Activated CD8-positive, alpha-beta T cell treated with anti-CD3 and anti-CD28 coated beads for 36 hours (primary cell): ENCODE data around the gene DCTN4. TPM values are rescaled to one million over a fixed set of nuclear protein-coding genes. Genes with fewer than 3 reads are reported as not detected.

Experiments used
- ATAC-seq: fragments of 200-7000 bp; cut with Tn5 transposase; one replicate; pipeline ENCODE4 v1.10.0; 2021; ENCODE audit warnings: mild to moderate bottlenecking, moderate library complexity
- CTCF ChIA-PET: fragments of 350-600 bp; sonication (Branson Sonifier 250); formaldehyde crosslinking; loops from one replicate; lab custom pipeline; 2021; ENCODE audit warnings: antibody characterized with exemption; lab: Charles Lee
- POLR2A ChIA-PET: fragments of 350-600 bp; sonication (Branson Sonifier 250); formaldehyde crosslinking; loops from one replicate; lab custom pipeline; 2021; ENCODE audit warnings: antibody characterized with exemption; lab: Charles Lee
- DNase-seq: peaks from one replicate; pipeline ENCODE4 v3.0.0-alpha.2; 2020
- H3K27ac Mint-ChIP-seq: one replicate; pipeline ENCODE4 v1.8.0; 2021; ENCODE audit warnings: mild to moderate bottlenecking, mixed read lengths
- H3K27me3 Mint-ChIP-seq: one replicate; pipeline ENCODE4 v1.8.0; 2021; ENCODE audit warnings: mixed read lengths
- H3K36me3 Mint-ChIP-seq: one replicate; pipeline ENCODE4 v1.8.0; 2021; ENCODE audit warnings: low read depth, mixed read lengths
- H3K4me1 Mint-ChIP-seq: one replicate; pipeline ENCODE4 v1.8.0; 2021; ENCODE audit warnings: low read depth, mixed read lengths
- H3K4me3 Mint-ChIP-seq: one replicate; pipeline ENCODE4 v1.8.0; 2021; ENCODE audit warnings: mild to moderate bottlenecking, moderate library complexity, mixed read lengths
- H3K9me3 Mint-ChIP-seq: one replicate; pipeline ENCODE4 v1.8.0; 2021; ENCODE audit warnings: mixed read lengths
- intact Hi-C: fragments of 100-400 bp; cut with micrococcal nuclease; formaldehyde crosslinking; loops from one replicate; pipeline ENCODE4 v1.10.0; 2022
- total RNA-seq, 2 experiments: library from RNA; stranded (reverse); gene quantifications; one replicate each; pipeline ENCODE4 v1.2.3, GENCODE V29; 2021
- TF ChIP-seq, protein P1 (sequence below): fragments of 200-600 bp; IDR thresholded peaks from one replicate; pipeline ENCODE4 v1.8.0; 2022; ENCODE audit warnings: antibody characterized with exemption, mild to moderate bottlenecking

The DCTN4 gene
- total RNA-seq, 2 experiments from 2014 or later, result 30.1 to 35.5 TPM

GRCh38 chr5:150788977-150789376 lies 30.2 kb upstream of the DCTN4 start:
- ChIA-PET POLR2A (interaction anchor here (0.8 to 3.0 kb wide), 6 partner anchors 8 to 91 kb away, joined by 3 to 13 read pairs (median 6); partner anchors contain the start of genes IRGM, RBM22 and SMIM3), CTCF (interaction anchor here (1.3 to 4.6 kb wide), 7 partner anchors 9 to 337 kb away, joined by 3 to 25 read pairs (median 11); partner anchors contain the start of genes IRGM, RBM22 and SMIM3)
- H3K27ac Mint-ChIP-seq, result peak overlapping the region; percentile 92
- peaks cover 66% of the 10 kb centered on the region for H3K4me1 Mint-ChIP-seq
- ATAC-seq (no peak), DNase-seq (no peak)
- H3K27me3 Mint-ChIP-seq, result no peaks in the 10 kb centered on the region
- H3K36me3 Mint-ChIP-seq, result peaks cover 11% of the 10 kb centered on the region
- no peak overlapping the region for H3K4me3 Mint-ChIP-seq
- peaks cover 6% of the 10 kb centered on the region for H3K9me3 Mint-ChIP-seq
- TF ChIP-seq, protein P1, sequence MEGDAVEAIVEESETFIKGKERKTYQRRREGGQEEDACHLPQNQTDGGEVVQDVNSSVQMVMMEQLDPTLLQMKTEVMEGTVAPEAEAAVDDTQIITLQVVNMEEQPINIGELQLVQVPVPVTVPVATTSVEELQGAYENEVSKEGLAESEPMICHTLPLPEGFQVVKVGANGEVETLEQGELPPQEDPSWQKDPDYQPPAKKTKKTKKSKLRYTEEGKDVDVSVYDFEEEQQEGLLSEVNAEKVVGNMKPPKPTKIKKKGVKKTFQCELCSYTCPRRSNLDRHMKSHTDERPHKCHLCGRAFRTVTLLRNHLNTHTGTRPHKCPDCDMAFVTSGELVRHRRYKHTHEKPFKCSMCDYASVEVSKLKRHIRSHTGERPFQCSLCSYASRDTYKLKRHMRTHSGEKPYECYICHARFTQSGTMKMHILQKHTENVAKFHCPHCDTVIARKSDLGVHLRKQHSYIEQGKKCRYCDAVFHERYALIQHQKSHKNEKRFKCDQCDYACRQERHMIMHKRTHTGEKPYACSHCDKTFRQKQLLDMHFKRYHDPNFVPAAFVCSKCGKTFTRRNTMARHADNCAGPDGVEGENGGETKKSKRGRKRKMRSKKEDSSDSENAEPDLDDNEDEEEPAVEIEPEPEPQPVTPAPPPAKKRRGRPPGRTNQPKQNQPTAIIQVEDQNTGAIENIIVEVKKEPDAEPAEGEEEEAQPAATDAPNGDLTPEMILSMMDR, result no peak
- intact Hi-C loops, result loop anchor here (10.0 kb wide), 1 partner anchor 224 kb away; no protein-coding TSS in a partner anchor

- H3K36me3 Mint-ChIP-seq, result peaks cover 10% of the 10 kb centered on the region
- no peaks in the 10 kb centered on the region for H3K27me3 Mint-ChIP-seq
- H3K4me3 Mint-ChIP-seq, result no peak overlapping the region
- H3K4me1 Mint-ChIP-seq, result peaks cover 78% of the 10 kb centered on the region
- DNase-seq (no peak), ATAC-seq (no peak)
- H3K9me3 Mint-ChIP-seq, result peaks cover 6% of the 10 kb centered on the region
- ChIA-PET CTCF (interaction anchor here (1.0 to 2.4 kb wide), 7 partner anchors 8 to 63 kb away, joined by 3 to 15 read pairs (median 7); partner anchors contain the start of genes IRGM and SMIM3), POLR2A (interaction anchor here (0.9 to 1.5 kb wide), 3 partner anchors 8 to 59 kb away, joined by 3 to 4 read pairs (median 3); no protein-coding TSS in a partner anchor)
- intact Hi-C loops, result loop anchor here (10.0 kb wide), 1 partner anchor 223 kb away; no protein-coding TSS in a partner anchor
- H3K27ac Mint-ChIP-seq, result no peak overlapping the region
- TF ChIP-seq, protein P1, result no peak
Observed at GRCh38 chr5:150787656-150788055, 28.8 kb upstream of the DCTN4 start.

DNA sequence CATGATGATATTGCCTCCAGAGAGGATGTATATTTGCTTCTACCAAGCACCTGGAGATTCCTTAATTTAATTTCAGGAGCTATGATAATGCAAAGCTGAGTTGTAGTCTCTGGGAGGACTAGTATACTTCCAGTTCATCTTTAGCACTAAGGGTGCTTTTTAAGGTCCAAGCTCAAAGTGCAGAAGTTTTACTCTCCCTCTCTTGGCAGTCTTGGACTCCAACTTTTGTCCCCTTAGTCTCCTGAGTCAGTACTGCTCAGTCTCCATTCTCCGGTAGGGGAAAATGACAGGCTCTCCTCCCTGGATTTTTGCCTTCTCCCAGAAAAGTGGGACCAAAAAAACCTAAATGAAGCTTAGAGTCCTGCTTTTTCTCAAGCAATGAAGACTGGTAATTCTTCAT lies 28.1 kb upstream of the DCTN4 start:
- CTCF ChIA-PET, result interaction anchor here (1.0 to 2.4 kb wide), 7 partner anchors 8 to 64 kb away, joined by 3 to 15 read pairs (median 7); partner anchors contain the start of genes IRGM and SMIM3
- no peaks in the 10 kb centered on the region for H3K27me3 Mint-ChIP-seq
- peaks cover 10% of the 10 kb centered on the region for H3K36me3 Mint-ChIP-seq
- ATAC-seq (no peak), DNase-seq (no peak)
- H3K27ac Mint-ChIP-seq, result no peak overlapping the region
- TF ChIP-seq, protein P1, result no peak
- intact Hi-C loops, result loop anchor here (10.0 kb wide), 1 partner anchor 222 kb away; no protein-coding TSS in a partner anchor
- POLR2A ChIA-PET, result interaction anchor here (0.6 to 1.5 kb wide), 6 partner anchors 9 to 341 kb away, joined by 3 to 4 read pairs (median 3); partner anchors contain the start of gene DCTN4
- H3K4me1 Mint-ChIP-seq, result peaks cover 86% of the 10 kb centered on the region
- peaks cover 6% of the 10 kb centered on the region for H3K9me3 Mint-ChIP-seq
- H3K4me3 Mint-ChIP-seq, result no peak overlapping the region

- intact Hi-C loops, result loop anchor here (10.0 kb wide), 1 partner anchor 221 kb away; no protein-coding TSS in a partner anchor
- H3K27me3 Mint-ChIP-seq, result no peaks in the 10 kb centered on the region
- ATAC-seq (no peak), DNase-seq (no peak)
- peaks cover 6% of the 10 kb centered on the region for H3K9me3 Mint-ChIP-seq
- peaks cover 89% of the 10 kb centered on the region for H3K4me1 Mint-ChIP-seq
- TF ChIP-seq, protein P1, result no peak
- peak overlapping the region; percentile 18 for H3K27ac Mint-ChIP-seq
- no peak overlapping the region for H3K4me3 Mint-ChIP-seq
- ChIA-PET CTCF (interaction anchor here (1.1 to 2.4 kb wide), 5 partner anchors 7 to 85 kb away, joined by 3 to 15 read pairs (median 7); partner anchors contain the start of genes IRGM, RBM22 and SMIM3), POLR2A (interaction anchor here (1.3 to 1.5 kb wide), 3 partner anchors 10 to 340 kb away, joined by 3 to 4 read pairs (median 3); no protein-coding TSS in a partner anchor)
- H3K36me3 Mint-ChIP-seq, result peaks cover 11% of the 10 kb centered on the region
Observed at GRCh38 chr5:150785950-150786349, 27.1 kb upstream of the DCTN4 start.
